ENCODE data around the gene ACER3.
"Not testable (repeated sequence)": the region's sequence is repeated elsewhere in the genome, so short reads cannot be mapped to it uniquely, and the experiment has no call there.

Gene ACER3

GRCh38 chr11:77042111-77042726, 181.5 kb downstream of the ACER3 start:
- no peak for DNase-seq

GRCh38 chr11:77044356-77044755, 183.6 kb downstream of the ACER3 start:
- DNase-seq = no peak

GRCh38 chr11:77044886-77045285, 184.2 kb downstream of the ACER3 start:
- DNase-seq = no peak

GRCh38 chr11:77046060-77046501, 185.4 kb downstream of the ACER3 start:
- DNase-seq = no peak

- DNase-seq = peak; percentile 65
These were observed 186.5 kb downstream of the ACER3 start for GRCh38 chr11:77047007-77047927.

- not testable (repeated sequence) for DNase-seq
These were observed 187.3 kb downstream of the ACER3 start for GRCh38 chr11:77047928-77048446.

GRCh38 chr11:77049026-77049425, 188.3 kb downstream of the ACER3 start:
- DNase-seq = no peak

- DNase-seq = no peak
These were observed 190.8 kb downstream of the ACER3 start for GRCh38 chr11:77051511-77051910.

GRCh38 chr11:77052518-77052917, 191.8 kb downstream of the ACER3 start:
- no peak for DNase-seq

- no peak for DNase-seq
These were observed 192.7 kb downstream of the ACER3 start for GRCh38 chr11:77053217-77054015.

- no peak for DNase-seq
These were observed 193.4 kb downstream of the ACER3 start for GRCh38 chr11:77054084-77054483.

GRCh38 chr11:77055101-77055561, 194.4 kb downstream of the ACER3 start:
- DNase-seq = no peak

- no peak for DNase-seq
These were observed 195.2 kb downstream of the ACER3 start for GRCh38 chr11:77055913-77056312.

- no peak for DNase-seq
These were observed 196.2 kb downstream of the ACER3 start for GRCh38 chr11:77056814-77057402.

GRCh38 chr11:77057938-77058474, 197.3 kb downstream of the ACER3 start:
- DNase-seq = no peak

- DNase-seq = no peak
These were observed 198.2 kb downstream of the ACER3 start for GRCh38 chr11:77058900-77059299.

GRCh38 chr11:77059806-77060205, 199.1 kb downstream of the ACER3 start:
- no peak for DNase-seq

GRCh38 chr11:77060234-77060633, 199.5 kb downstream of the ACER3 start:
- DNase-seq = no peak

- not testable (repeated sequence) for DNase-seq
These were observed 200.5 kb downstream of the ACER3 start for GRCh38 chr11:77061258-77061657.

GRCh38 chr11:77062924-77063323, 202.2 kb downstream of the ACER3 start:
- no peak for DNase-seq

GRCh38 chr11:77063407-77063806, 202.7 kb downstream of the ACER3 start:
- DNase-seq = no peak

- no peak for DNase-seq
These were observed 203.1 kb downstream of the ACER3 start for GRCh38 chr11:77063861-77064260.

All from NCI-H524 treated with DMSO at 0.1 percent for 48 hours (cell line).